KMS-11 (cell line): ENCODE results near the gene RPL32.
"Not testable (repeated sequence)": the region's sequence is repeated elsewhere in the genome, so short reads cannot be mapped to it uniquely, and the experiment has no call there.

Experiments used
- H2AFZ ChIP-seq: fragments of 200-600 bp; sonication (generic); 2 replicates; pipeline ENCODE4 v1.6.1; 2016; ENCODE audit warnings: antibody characterized with exemption, mixed run types, low read depth
- H3K27ac ChIP-seq: fragments of 200-600 bp; sonication (generic); 2 replicates; pipeline ENCODE4 v1.6.1; 2016; ENCODE audit warnings: mild to moderate bottlenecking, mixed run types
- H3K27me3 ChIP-seq: fragments of 200-600 bp; sonication (generic); 2 replicates; pipeline ENCODE4 v1.6.1; 2017; ENCODE audit warnings: mild to moderate bottlenecking, low read depth, mixed run types, moderate library complexity; ENCODE audit not compliant: insufficient read depth
- H3K36me3 ChIP-seq: fragments of 200-600 bp; sonication (generic); 2 replicates; pipeline ENCODE4 v1.6.1; 2017; ENCODE audit warnings: mild to moderate bottlenecking, mixed run types; ENCODE audit not compliant: insufficient read depth
- H3K4me1 ChIP-seq: fragments of 200-600 bp; sonication (generic); 2 replicates; pipeline ENCODE4 v1.6.1; 2016; ENCODE audit warnings: mild to moderate bottlenecking, low read depth, mixed run types; ENCODE audit not compliant: poor library complexity, severe bottlenecking
- H3K4me2 ChIP-seq: fragments of 200-600 bp; sonication (generic); 2 replicates; pipeline ENCODE4 v1.7.0; 2016; ENCODE audit warnings: mild to moderate bottlenecking, mixed run types
- H3K4me3 ChIP-seq: fragments of 200-600 bp; sonication (generic); IDR thresholded peaks from 2 replicates; pipeline ENCODE4 v1.6.1; 2017; ENCODE audit warnings: low read depth, low read length, mixed read lengths; ENCODE audit not compliant: insufficient read depth
- H3K79me2 ChIP-seq: fragments of 200-600 bp; sonication (generic); 2 replicates; pipeline ENCODE4 v1.6.1; 2016; ENCODE audit warnings: low read depth, mixed run types; ENCODE audit not compliant: insufficient read depth
- H3K9ac ChIP-seq: fragments of 200-600 bp; sonication (generic); 2 replicates; pipeline ENCODE4 v1.6.1; 2016; ENCODE audit warnings: mild to moderate bottlenecking, mixed run types
- H4K20me1 ChIP-seq: fragments of 200-600 bp; sonication (generic); 2 replicates; pipeline ENCODE4 v1.6.1; 2016; ENCODE audit warnings: mild to moderate bottlenecking, mixed run types; ENCODE audit not compliant: insufficient read depth
- TF ChIP-seq, protein P1 (sequence below): fragments of 200-600 bp; sonication (generic); conservative IDR thresholded peaks from 2 replicates; pipeline ENCODE4 v1.6.1; 2017; ENCODE audit warnings: low read depth, mild to moderate bottlenecking, antibody characterized with exemption, low read length, moderate library complexity, mixed read lengths

The RPL32 gene

DNA sequence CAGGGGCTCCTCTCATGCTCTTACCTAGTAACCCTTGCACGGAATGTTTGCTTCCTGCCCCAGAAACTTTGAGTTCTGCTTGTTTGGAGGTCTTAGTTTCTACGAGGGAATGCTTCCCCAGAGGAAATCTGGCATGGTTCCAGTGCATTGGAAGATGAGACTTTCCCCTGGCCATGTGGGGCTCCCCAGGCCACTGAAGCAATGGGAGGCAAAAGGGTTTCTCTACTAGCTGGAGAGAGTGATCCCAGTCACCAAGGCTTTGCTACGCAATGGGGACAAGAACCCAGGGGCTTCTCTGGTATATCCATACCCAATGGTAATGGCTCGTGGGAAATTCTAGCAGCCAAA, 44.2 kb upstream of the RPL32 start:
- TF ChIP-seq, protein P1, sequence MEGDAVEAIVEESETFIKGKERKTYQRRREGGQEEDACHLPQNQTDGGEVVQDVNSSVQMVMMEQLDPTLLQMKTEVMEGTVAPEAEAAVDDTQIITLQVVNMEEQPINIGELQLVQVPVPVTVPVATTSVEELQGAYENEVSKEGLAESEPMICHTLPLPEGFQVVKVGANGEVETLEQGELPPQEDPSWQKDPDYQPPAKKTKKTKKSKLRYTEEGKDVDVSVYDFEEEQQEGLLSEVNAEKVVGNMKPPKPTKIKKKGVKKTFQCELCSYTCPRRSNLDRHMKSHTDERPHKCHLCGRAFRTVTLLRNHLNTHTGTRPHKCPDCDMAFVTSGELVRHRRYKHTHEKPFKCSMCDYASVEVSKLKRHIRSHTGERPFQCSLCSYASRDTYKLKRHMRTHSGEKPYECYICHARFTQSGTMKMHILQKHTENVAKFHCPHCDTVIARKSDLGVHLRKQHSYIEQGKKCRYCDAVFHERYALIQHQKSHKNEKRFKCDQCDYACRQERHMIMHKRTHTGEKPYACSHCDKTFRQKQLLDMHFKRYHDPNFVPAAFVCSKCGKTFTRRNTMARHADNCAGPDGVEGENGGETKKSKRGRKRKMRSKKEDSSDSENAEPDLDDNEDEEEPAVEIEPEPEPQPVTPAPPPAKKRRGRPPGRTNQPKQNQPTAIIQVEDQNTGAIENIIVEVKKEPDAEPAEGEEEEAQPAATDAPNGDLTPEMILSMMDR, result no peak
- peaks cover 4% of the 10 kb centered on the region for H3K4me1 ChIP-seq
- H3K4me2 ChIP-seq, result no peak overlapping the region; the same call in 1 of the 2 replicates
- H3K9ac ChIP-seq, result no peak overlapping the region
- H2AFZ ChIP-seq, result no peak overlapping the region
- H3K79me2 ChIP-seq, result no peaks in the 10 kb centered on the region
- H3K27ac ChIP-seq, result no peak overlapping the region
- no peaks in the 10 kb centered on the region for H4K20me1 ChIP-seq
- H3K4me3 ChIP-seq, result no peak overlapping the region
- H3K27me3 ChIP-seq, result peaks cover 9% of the 10 kb centered on the region; the same call in 1 of the 2 replicates
- H3K36me3 ChIP-seq, result no peaks in the 10 kb centered on the region

DNA sequence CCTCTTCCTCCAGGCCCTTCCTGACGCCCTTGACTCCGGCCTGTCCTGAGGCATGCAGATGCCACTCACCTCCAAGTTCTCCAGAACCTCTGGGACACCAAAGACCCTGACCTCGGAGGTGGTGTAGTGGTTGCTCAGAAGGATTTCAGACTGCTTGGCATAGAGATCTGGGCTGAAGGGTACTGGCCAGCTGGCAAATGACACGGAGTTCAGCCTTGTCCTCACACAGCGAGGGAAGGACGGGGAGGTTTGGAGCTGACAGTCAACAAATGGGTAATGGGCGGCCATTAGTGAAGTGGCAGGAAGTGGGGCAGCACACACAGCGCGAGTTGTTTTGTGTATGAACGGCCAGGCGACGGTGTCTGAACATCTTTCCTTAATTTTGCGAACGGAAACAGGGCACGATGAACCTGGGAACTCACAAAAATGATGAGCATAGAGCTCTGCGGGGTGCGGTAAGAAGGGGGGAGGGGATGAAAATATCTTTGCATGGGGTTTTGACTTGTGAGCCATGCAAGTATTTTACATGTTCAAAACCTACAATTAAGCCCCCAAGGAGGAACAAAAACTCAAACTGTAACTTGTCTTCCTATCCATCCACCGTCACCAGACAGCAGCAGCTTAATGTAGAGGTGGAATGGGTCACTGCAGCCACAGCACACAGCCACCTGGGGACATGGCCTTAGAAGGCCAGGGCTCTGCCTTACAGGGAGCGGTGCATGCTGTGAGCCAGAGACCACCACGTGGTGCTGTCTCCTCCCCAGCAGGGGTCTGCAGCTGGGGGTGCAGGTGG, 43.6 kb upstream of the RPL32 start:
- Histone ChIP-seq H3K36me3 (no peaks in the 10 kb centered on the region), H3K9ac (no peak overlapping the region), H3K4me1 (peaks cover 4% of the 10 kb centered on the region), H3K27me3 (peaks cover 9% of the 10 kb centered on the region; the same call in 1 of the 2 replicates), H3K4me3 (no peak overlapping the region), H2AFZ (no peak overlapping the region), H3K4me2 (no peak overlapping the region), H3K79me2 (no peaks in the 10 kb centered on the region), H4K20me1 (no peaks in the 10 kb centered on the region), H3K27ac (no peak overlapping the region)
- TF ChIP-seq, protein P1, result no peak

DNA sequence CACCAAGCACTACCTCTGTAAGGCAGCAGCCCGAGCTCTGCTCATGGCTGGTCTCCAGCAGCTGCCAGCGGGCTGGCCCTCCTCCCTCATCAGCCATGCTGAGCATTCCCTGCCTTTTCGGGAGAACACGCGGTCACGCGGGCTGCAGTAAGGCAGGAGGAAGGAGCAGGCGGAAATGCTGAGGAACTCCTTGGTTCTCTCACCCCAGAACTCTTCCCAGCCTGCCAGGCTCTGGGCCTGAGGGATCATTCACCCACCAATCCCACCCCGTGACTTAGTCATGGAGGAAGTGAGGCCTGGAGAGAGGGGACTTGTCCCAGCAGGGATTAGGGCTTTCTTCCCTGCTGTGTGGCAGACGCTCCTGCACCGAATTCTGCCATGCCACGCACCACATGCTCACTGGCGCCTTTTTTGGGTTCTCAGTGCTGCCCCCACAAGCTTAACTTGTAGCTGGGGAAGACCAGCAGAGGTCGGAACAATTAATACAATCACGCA, 42.9 kb upstream of the RPL32 start:
- Histone ChIP-seq H3K9ac (no peak overlapping the region), H4K20me1 (no peaks in the 10 kb centered on the region), H3K27me3 (peaks cover 9% of the 10 kb centered on the region; the same call in 1 of the 2 replicates), H3K4me3 (no peak overlapping the region), H3K27ac (no peak overlapping the region), H3K4me2 (no peak overlapping the region), H3K79me2 (no peaks in the 10 kb centered on the region), H3K4me1 (peaks cover 4% of the 10 kb centered on the region), H2AFZ (no peak overlapping the region), H3K36me3 (no peaks in the 10 kb centered on the region)
- TF ChIP-seq, protein P1, result no peak

DNA sequence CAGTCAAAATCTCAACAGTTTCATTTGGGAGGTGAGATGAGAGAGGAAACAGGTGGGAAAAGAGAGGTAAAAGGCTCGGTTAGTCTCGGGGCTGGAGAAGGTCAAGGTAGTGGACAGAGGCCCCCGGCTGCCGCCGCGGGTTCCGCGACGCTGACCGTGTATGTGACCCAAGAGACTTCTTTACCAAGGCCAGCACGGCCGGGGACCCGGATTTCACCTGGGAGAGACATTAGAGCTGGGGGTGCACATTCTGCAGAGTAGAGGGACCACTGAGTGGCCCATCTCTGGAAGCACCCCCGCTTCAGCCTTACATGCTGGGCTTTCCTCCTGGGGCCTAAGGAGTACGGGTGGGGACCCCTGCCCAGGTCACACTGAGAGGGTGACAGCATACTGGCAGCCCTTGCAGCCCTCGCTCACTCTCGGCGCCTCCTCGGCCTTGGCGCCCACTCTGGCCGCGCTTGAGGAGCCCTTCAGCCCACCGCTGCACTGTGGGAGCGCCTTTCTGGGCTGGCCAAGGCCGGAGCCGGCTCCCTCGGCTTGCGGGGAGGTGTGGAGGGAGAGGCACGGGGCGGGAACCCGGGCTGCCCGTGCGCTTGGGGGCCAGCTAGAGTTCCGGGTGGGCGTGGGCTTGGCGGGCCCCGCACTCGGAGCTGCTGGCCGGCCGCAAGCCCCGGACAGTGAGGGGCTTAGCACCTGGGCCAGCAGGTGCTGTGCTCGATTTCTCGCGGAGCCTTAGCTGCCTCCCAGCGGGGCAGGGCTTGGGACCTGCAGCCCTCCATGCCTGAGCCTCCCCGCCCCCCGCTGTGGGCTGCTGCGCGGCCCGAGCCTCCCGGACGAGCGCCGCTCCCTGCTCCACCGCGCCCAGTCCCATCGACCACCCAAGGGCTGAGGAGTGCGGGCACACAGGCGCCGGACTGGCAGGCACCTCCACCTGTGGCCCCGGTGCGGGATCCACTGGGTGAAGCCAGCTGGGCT, 41.3 kb upstream of the RPL32 start:
- Histone ChIP-seq H3K9ac (no peak overlapping the region), H3K4me3 (no peak overlapping the region), H2AFZ (no peak overlapping the region), H3K4me1 (peaks cover 4% of the 10 kb centered on the region), H4K20me1 (no peaks in the 10 kb centered on the region), H3K27me3 (peaks cover 9% of the 10 kb centered on the region; the same call in 1 of the 2 replicates), H3K4me2 (no peak overlapping the region), H3K79me2 (no peaks in the 10 kb centered on the region), H3K36me3 (no peaks in the 10 kb centered on the region), H3K27ac (no peak overlapping the region)
- TF ChIP-seq, protein P1, result no peak

DNA sequence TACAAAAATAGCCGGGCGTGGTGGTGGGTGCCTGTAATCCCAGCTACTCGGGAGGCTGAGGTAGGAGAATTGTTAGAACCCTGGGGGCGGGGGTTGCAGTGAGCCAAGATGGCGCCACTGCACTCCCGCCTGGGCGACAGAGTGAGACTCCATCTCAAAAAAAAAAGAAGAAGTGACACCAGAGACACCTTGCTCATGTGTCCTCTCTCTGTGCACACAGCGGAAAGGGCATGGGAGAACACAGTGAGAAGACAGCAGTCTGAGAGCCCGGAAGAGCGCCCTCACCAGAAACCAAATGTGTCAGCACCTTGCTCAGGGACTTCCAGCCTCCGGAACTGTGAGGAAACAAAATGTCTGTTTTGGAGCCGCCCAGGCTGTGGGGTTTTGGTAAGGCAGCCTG, 40.5 kb upstream of the RPL32 start:
- not testable (repeated sequence) for H3K4me3 ChIP-seq, H3K36me3 ChIP-seq, H3K27me3 ChIP-seq, H2AFZ ChIP-seq, H3K79me2 ChIP-seq, H3K9ac ChIP-seq, H3K4me2 ChIP-seq, H3K4me1 ChIP-seq, H3K27ac ChIP-seq, H4K20me1 ChIP-seq
